ENCODE measurements around the gene CYP3A5.
"Not testable (repeated sequence)": the region's sequence is repeated elsewhere in the genome, so short reads cannot be mapped to it uniquely, and the experiment has no call there.

Gene CYP3A5

GRCh38 chr7:99685871-99686608, 6.2 kb upstream of the CYP3A5 start:
- DNase-seq (ENCODE audit: low spot score), result not testable (repeated sequence)

GRCh38 chr7:99685129-99685758, 5.4 kb upstream of the CYP3A5 start:
- DNase-seq (ENCODE audit: low spot score), result no peak

GRCh38 chr7:99679032-99679399, 780 bp downstream of the CYP3A5 start:
- no peak for DNase-seq (ENCODE audit: low spot score)

DNA sequence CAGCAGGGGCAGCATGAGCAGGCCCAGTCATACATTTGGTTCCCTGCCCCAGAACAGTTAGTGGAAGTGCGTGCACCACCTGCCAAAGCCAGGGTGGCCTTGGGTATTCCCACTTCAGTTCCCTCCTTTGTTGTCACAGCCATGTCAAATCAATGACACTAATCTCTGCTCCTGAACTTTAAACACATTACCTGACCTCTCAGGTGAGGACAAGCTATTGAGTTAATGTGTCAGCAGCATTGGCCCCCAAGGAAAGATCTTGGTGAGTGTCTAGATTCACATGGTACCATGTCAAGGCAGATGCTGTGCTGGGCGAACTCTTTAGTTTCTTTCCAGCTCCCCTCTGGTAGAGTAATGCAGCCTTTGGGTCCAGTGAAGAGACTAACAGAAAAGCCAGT, 2.1 kb downstream of the CYP3A5 start:
- DNase-seq (ENCODE audit: low spot score), result no peak

- no peak for DNase-seq (ENCODE audit: low spot score)
Measured at GRCh38 chr7:99677013-99677647, 2.7 kb downstream of the CYP3A5 start.

DNA sequence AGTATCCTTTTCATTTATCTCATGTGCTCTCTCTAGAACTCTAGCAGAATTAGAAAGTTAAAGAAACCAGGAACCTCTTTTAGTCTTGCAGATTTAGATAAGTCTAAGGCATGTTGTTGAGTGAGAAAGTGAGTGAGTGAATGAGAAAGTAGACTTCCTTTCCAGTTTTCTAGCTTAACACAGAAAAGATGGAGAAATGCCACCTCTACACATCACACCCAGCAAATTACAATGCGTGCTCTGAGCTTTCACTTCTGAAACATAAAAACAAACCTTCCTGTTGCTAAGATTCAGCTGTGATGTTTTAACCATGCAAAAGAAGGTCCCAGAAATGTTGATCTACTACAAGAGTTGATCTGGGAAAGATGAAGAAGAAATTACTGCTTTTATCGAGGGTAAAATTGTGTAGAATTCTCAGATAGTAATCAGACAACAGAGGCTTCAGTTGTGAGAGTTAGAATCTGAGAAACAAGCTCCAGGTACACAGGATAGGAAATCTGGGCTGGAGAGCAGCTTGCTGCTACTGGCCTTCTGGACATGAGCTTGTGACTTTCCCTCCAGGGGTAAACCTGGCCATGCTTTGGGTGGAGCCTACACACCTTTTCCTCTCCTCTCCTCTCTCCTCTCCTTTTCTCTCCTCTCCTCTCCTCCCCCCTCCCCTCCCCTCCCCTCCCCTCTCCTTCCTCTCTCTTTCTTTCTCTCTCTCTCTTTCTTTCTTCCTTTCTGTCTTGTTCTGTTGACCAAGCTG, 4.6 kb downstream of the CYP3A5 start:
- no peak for DNase-seq (ENCODE audit: low spot score)

DNA sequence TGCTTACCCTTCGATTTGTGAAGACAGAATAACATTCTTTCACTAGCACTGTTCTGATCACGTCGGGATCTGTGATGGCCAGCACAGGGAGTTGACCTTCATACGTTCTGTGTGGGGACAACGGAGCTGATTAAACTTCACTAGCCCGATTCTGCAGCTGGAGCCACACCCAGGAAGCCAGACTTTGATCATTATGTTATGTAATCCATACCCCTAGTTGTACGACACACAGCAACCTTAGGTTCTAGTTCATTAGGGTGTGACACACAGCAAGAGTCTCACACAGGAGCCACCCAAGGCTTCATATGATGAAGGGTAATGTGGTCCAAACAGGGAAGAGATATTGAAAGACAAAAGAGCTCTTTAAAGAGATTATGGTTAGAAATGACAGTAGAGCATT, 7.2 kb downstream of the CYP3A5 start:
- no peak for DNase-seq (ENCODE audit: low spot score)

DNA sequence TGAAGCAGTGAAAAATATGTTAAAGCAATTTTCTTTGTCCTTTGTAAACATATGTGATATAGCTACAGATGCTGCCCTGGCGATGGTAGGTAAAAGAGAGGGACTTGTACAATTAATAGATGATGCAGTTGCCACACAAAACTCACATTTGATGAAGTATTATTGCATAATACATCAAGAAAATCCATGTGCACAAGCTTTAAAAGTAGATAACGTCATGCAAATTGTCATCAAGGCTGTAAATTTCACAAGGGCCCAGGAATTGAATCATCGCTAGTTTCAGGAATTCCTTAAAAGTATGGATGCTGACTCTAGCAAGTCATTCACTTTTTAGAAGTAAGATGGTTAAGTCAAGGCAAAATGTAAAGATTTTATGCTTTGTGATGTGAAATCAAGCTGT, 10.0 kb downstream of the CYP3A5 start:
- no peak for DNase-seq (ENCODE audit: low spot score)

GRCh38 chr7:99668541-99668940, 11.3 kb downstream of the CYP3A5 start:
- DNase-seq (ENCODE audit: low spot score), result no peak

GRCh38 chr7:99667179-99667578, 12.6 kb downstream of the CYP3A5 start:
- no peak for DNase-seq (ENCODE audit: low spot score)

- DNase-seq (ENCODE audit: low spot score), result no peak
Measured at GRCh38 chr7:99666013-99666395, 13.8 kb downstream of the CYP3A5 start.

GRCh38 chr7:99665312-99666012, 14.3 kb downstream of the CYP3A5 start:
- no peak for DNase-seq (ENCODE audit: low spot score)

GRCh38 chr7:99657879-99658278, 21.9 kb downstream of the CYP3A5 start:
- DNase-seq (ENCODE audit: low spot score), result not testable (repeated sequence)

GRCh38 chr7:99654626-99655025, 25.2 kb downstream of the CYP3A5 start:
- DNase-seq (ENCODE audit: low spot score), result not testable (repeated sequence)

- DNase-seq (ENCODE audit: low spot score), result no peak
Measured at GRCh38 chr7:99653754-99654153, 26.0 kb downstream of the CYP3A5 start.

DNA sequence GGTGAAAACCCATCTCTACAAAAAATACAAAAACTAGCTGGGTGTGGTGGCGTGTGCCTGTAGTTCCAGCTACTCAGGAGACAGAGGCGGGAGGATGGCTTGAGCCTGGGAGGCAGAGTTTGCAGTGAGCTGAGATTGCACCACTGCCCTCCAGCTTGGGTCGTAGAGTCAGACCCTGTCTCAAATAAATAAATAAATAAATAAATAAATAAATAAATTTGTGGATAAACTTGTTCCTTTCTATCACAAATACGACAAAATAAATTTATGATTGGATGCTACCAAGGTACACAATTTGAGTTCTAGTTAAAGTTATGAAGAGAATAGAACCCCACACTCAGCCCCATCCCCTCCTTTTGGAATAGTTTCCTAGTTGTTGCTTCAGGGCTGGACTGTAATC, 26.5 kb downstream of the CYP3A5 start:
- DNase-seq (ENCODE audit: low spot score), result not testable (repeated sequence)

- no peak for DNase-seq (ENCODE audit: low spot score)
Measured at GRCh38 chr7:99652671-99653070, 27.1 kb downstream of the CYP3A5 start.

DNA sequence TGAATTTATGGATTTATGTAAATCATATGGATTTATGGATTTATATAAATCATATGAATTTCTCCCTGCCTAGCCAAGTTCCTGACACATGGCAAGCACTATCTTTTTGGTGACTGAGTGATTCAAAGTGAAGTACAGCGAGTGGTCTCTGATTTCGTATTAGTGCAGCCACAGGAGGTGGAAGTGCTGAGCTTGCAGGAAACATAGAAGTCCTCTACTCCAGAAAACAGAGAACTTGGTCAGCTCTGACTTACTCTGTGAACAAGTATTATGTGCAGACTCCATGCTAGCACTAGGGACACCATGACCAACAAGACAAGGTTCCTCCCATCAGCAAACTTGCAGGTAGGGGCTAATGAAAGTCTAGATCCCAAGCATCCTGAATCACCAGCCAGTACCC, 28.5 kb downstream of the CYP3A5 start:
- DNase-seq (ENCODE audit: low spot score), result no peak

DNA sequence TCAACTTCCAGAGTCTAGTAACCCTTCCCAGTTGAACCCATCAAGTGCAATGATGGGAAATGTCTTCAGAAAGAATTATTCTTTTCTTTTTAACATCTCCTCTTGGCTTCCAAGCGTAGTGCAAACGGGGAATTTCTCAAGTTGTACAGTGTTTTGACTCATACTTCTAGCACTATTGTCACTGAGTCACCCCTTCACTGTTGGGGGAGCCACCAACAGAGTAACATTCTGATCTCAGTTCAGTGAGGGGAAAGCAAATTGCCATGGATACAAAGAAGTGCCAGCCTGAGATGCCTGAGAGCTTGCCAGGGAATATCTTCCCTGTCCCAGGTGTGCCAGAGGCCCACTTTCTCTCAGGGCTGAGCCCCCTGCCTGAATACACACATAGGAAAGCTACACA, 31.0 kb downstream of the CYP3A5 start:
- DNase-seq (ENCODE audit: low spot score), result no peak

DNA sequence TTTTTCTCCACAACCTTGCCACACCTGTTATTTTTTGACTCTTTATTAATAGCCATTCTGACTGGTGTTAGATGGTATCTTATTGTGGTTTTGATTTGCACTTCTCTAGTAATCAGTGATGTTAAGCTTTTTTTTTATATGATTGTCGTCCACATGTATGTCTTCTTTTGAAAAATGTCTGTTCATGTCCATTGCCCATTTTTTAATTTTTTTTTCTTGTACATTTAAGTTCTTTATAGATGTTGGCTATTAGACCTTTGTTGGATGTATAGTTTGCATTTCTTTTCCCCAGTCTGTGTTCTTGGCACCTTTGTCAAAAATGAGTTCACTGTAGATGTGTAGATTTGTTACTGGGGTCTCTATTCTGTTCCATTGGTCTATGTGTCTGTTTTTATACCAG, 34.2 kb downstream of the CYP3A5 start:
- no peak for DNase-seq (ENCODE audit: low spot score)

- DNase-seq (ENCODE audit: low spot score), result no peak
Measured at GRCh38 chr7:99644431-99644830, 35.4 kb downstream of the CYP3A5 start.

DNA sequence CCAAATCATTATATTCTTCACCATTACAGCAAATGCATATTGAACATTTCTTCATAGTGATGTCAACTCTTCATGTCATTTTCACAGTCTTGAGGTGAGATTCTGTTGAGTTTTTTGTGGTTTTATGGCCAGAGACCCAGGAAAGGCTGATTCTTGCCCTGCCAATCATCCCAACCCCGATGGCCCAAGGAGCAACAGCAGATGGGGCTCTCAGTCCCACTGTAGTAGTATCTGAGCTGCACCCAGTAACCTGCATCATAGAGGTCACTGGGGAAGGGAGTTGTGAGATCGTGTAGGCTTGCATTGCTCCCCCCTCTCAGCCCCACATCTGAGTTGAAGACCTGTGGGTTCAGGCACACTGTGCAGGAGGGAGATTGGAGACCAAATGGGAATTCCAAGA, 36.3 kb downstream of the CYP3A5 start:
- DNase-seq (ENCODE audit: low spot score), result no peak
